RWPE2 (cell line): ENCODE results near the gene IGF2.

Source experiments
- ATAC-seq: fragments of 200-7000 bp; cut with Tn5 transposase; 3 replicates; pipeline ENCODE4 v1.9.1; 2021; ENCODE audit warnings: low read depth
- DNase-seq: peaks from one replicate; pipeline ENCODE4 v3.0.0-alpha.2; 2020; ENCODE audit warnings: low spot score
- H3K27ac ChIP-seq: fragments of 450-650 bp; 2 replicates; pipeline ENCODE4 v1.5.1; 2017; ENCODE audit warnings: mild to moderate bottlenecking; ENCODE audit not compliant: poor library complexity, severe bottlenecking
- H3K27me3 ChIP-seq: fragments of 250-450 bp; sonication (Bioruptor Pico); 2 replicates; pipeline ENCODE4 v1.5.1; 2021; ENCODE audit warnings: mild to moderate bottlenecking, moderate library complexity; ENCODE audit not compliant: insufficient read depth, poor library complexity, severe bottlenecking
- H3K36me3 ChIP-seq: fragments of 250-450 bp; sonication (Bioruptor Pico); 2 replicates; pipeline ENCODE4 v1.5.1; 2020; ENCODE audit warnings: low read depth, mild to moderate bottlenecking, moderate library complexity
- H3K4me1 ChIP-seq: fragments of 250-450 bp; sonication (Bioruptor Pico); 2 replicates; pipeline ENCODE4 v1.5.1; 2021; ENCODE audit warnings: mild to moderate bottlenecking, moderate library complexity; ENCODE audit not compliant: insufficient read depth, poor library complexity, severe bottlenecking
- H3K4me3 ChIP-seq: fragments of 250-450 bp; sonication (Bioruptor Pico); 2 replicates; pipeline ENCODE4 v1.5.1; 2021; ENCODE audit warnings: mild to moderate bottlenecking, moderate library complexity; ENCODE audit not compliant: severe bottlenecking
- H3K9me3 ChIP-seq: fragments of 250-450 bp; sonication (Bioruptor Pico); 2 replicates; pipeline ENCODE4 v1.5.1; 2021; ENCODE audit warnings: mild to moderate bottlenecking, moderate library complexity; ENCODE audit not compliant: severe bottlenecking
- CTCF ChIP-seq: fragments of 450-650 bp; IDR thresholded peaks from one replicate; pipeline ENCODE4 v1.5.1; 2017; ENCODE audit warnings: mild to moderate bottlenecking, moderate library complexity; ENCODE audit not compliant: poor library complexity, severe bottlenecking

IGF2 gene

GRCh38 chr11:2185324-2186085, 46.3 kb upstream of the IGF2 start:
- DNase-seq (no peak), ATAC-seq (no peak)
- no peak for TF ChIP-seq CTCF
- no peaks in the 10 kb centered on the region for H3K36me3 ChIP-seq
- peaks cover 10% of the 10 kb centered on the region for H3K4me1 ChIP-seq
- H3K27ac ChIP-seq = no peak overlapping the region
- no peaks in the 10 kb centered on the region for H3K9me3 ChIP-seq
- H3K4me3 ChIP-seq = no peak overlapping the region
- no peaks in the 10 kb centered on the region for H3K27me3 ChIP-seq

- Histone ChIP-seq H3K27ac (peak overlapping the region; percentile 98), H3K36me3 (no peaks in the 10 kb centered on the region), H3K9me3 (no peaks in the 10 kb centered on the region), H3K4me3 (no peak overlapping the region), H3K27me3 (no peaks in the 10 kb centered on the region), H3K4me1 (peaks cover 35% of the 10 kb centered on the region)
- ATAC-seq (no peak), DNase-seq (no peak)
- no peak for TF ChIP-seq CTCF
These were observed 43.7 kb upstream of the IGF2 start for GRCh38 chr11:2182692-2183474.

- peaks cover 35% of the 10 kb centered on the region for H3K4me1 ChIP-seq
- no peak for TF ChIP-seq CTCF
- no peak for ATAC-seq
These were observed 42.9 kb upstream of the IGF2 start for GRCh38 chr11:2182075-2182474.

GRCh38 chr11:2180789-2181370, 41.7 kb upstream of the IGF2 start:
- TF ChIP-seq CTCF = no peak
- DNase-seq (no peak), ATAC-seq (peak; percentile 64)
- H3K27ac ChIP-seq = peak overlapping the region; percentile 98
- H3K4me3 ChIP-seq = no peak overlapping the region
- peaks cover 38% of the 10 kb centered on the region for H3K4me1 ChIP-seq
- H3K27me3 ChIP-seq = no peaks in the 10 kb centered on the region
- no peaks in the 10 kb centered on the region for H3K9me3 ChIP-seq
- H3K36me3 ChIP-seq = no peaks in the 10 kb centered on the region

More at GRCh38 chr11:2182075-2182474, 42.9 kb upstream of the IGF2 start:
- Histone ChIP-seq H3K27ac (peak overlapping the region; percentile 98), H3K27me3 (no peaks in the 10 kb centered on the region), H3K36me3 (no peaks in the 10 kb centered on the region), H3K4me3 (no peak overlapping the region), H3K9me3 (no peaks in the 10 kb centered on the region)
- DNase-seq = no peak
